T-helper 1 cell treated with Interleukin-12 subunit alpha and Interleukin-12 subunit beta and Interleukin-4 antibody, amounts not matched to agents 30 μg/mL and 1 μg/mL, for 36 hours (primary cell): Measurements from ENCODE around the gene TREX2.

Experiments used
- H3K27ac Mint-ChIP-seq: one replicate; pipeline ENCODE4 v1.8.0; 2021; ENCODE audit warnings: mild to moderate bottlenecking, mixed read lengths
- H3K27me3 Mint-ChIP-seq: one replicate; pipeline ENCODE4 v1.8.0; 2021; ENCODE audit warnings: low read depth, mixed read lengths
- H3K36me3 Mint-ChIP-seq: one replicate; pipeline ENCODE4 v1.8.0; 2021; ENCODE audit warnings: low read depth, mixed read lengths
- H3K4me1 Mint-ChIP-seq: one replicate; pipeline ENCODE4 v1.8.0; 2021; ENCODE audit warnings: low read depth, mixed read lengths
- H3K4me3 Mint-ChIP-seq: one replicate; pipeline ENCODE4 v1.8.0; 2021; ENCODE audit warnings: mild to moderate bottlenecking, moderate library complexity, mixed read lengths
- H3K9me3 Mint-ChIP-seq: one replicate; pipeline ENCODE4 v1.8.0; 2021; ENCODE audit warnings: mixed read lengths

The TREX2 gene

DNA sequence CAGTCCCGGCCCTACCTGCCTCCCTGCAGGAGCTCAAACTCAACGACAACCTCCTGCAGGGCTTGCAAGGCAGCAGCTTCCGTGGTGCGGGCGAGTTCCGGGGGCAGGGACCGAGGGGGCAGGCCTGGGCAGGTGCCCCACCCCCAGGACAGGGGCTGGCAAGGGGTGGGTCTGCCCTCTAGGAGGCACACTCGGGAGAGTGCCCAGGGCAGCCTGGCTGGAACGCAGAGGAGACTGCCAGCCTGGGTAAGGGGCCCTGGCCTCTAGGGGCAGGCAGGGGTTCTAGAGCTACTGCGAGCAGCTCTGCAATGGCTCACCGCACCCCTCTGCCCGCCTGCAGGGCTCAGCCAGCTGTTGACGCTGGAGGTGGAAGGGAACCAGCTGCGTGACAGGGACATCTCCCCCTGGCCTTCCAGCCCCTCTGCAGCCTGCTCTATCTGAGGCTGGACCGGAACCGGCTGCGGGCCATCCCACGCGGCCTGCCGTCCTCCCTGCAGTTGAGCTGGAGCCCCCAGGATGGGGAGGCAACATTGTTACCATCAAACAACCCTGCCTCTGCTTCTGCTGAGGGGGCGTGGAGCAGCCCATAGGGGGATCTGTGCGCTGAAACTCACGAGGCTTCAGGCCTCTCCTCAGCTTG lies 36.6 kb upstream of the TREX2 start:
- Mint-ChIP-seq H3K4me1 (no peaks in the 10 kb centered on the region), H3K27ac (no peak overlapping the region), H3K9me3 (no peaks in the 10 kb centered on the region), H3K36me3 (no peaks in the 10 kb centered on the region), H3K4me3 (no peak overlapping the region), H3K27me3 (no peaks in the 10 kb centered on the region)

DNA sequence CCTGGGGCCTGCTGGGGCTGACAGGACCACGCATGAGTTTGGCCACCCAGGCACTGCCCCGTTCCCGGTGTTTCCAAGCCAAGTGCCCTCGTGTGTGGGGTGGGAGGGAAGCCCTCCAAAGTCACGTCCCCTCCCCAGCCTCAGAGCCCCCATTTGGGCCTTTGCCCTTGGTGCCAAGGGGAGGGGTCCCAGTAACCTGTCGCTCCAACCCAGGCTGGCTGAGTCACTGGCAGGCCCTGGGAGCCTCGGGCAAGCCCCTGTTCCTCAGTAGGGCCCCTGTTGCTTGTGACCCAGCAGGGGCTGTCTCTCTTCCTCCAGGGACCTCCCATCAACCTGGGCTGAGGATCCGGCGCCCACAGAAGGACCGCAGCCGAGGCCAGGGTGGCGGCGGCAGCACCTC lies 35.2 kb upstream of the TREX2 start:
- Mint-ChIP-seq H3K9me3 (no peaks in the 10 kb centered on the region), H3K27me3 (peaks cover 2% of the 10 kb centered on the region), H3K36me3 (no peaks in the 10 kb centered on the region), H3K27ac (no peak overlapping the region), H3K4me3 (no peak overlapping the region), H3K4me1 (no peaks in the 10 kb centered on the region)

DNA sequence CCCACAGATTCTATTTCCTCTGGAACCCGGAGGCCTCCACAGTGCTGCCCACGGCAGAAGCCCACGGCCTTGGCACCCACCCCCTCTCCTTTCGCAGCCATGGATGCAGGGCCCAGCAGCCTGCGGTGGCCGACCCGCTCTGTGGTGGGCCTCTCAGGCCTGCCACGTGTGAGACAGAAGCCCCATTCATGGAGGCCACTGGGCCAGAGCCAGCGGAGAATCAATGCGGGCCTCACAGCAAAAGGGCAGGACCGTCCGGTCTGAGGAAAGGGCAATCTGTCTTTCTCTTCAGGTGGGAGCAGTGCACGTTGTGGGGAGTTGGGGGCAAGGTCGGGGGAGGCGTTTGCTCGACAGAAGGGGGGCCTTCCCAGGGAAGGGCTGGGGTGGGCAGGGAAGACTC lies 32.9 kb upstream of the TREX2 start:
- no peaks in the 10 kb centered on the region for H3K36me3 Mint-ChIP-seq

DNA sequence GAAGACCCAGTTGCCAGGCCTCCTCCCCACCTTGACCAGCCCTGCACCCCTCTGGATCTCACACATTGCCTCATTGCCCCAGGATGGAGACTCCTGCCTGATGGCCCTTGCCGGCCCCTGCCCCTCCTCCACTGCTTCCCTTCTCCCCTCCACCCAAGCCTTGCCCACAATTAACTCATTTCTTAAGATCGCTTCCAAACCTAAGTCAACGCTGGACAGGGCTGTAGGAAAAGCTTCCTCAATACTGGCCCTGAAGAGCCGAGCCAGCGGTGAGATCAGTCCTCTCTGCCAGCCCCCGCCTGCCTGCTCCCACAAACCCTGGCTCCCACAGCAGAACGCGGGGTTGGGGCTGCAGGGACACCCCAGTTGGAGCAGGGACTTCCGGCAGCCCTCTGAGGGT lies 32.0 kb upstream of the TREX2 start:
- H3K27me3 Mint-ChIP-seq = peaks cover 8% of the 10 kb centered on the region
- H3K4me1 Mint-ChIP-seq = no peaks in the 10 kb centered on the region
- H3K4me3 Mint-ChIP-seq = no peak overlapping the region
- H3K27ac Mint-ChIP-seq = no peak overlapping the region
- H3K9me3 Mint-ChIP-seq = no peaks in the 10 kb centered on the region
- H3K36me3 Mint-ChIP-seq = no peaks in the 10 kb centered on the region

More for the DNA sequence above, 32.9 kb upstream of the TREX2 start:
- H3K4me1 Mint-ChIP-seq = no peaks in the 10 kb centered on the region
- no peak overlapping the region for H3K4me3 Mint-ChIP-seq
- H3K9me3 Mint-ChIP-seq = no peaks in the 10 kb centered on the region
- H3K27me3 Mint-ChIP-seq = peaks cover 5% of the 10 kb centered on the region
- H3K27ac Mint-ChIP-seq = no peak overlapping the region

DNA sequence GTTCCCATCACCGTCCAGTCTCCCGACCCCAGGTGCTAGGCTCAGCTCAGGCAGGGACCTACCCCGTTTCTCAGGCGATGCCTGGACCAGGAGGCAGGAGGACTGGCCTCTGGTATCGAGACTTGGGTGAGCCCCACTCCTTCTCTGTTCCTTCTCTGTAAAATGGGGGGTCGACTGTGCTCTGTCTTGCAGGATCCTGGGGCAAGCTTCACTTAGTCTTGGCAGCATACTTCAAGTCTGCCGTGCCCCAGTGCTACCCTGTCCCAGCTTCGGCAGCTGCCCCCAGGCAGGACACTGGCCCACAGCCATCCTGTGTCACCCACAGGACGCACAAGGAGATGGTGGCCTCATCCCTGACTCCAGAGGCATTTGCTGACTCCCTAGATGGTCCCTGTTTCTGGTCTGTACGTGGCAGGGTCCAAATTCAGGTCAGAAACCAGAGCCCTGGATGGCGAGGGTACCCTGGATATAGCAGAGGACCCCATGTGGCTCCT lies 31.6 kb upstream of the TREX2 start:
- Mint-ChIP-seq H3K9me3 (no peaks in the 10 kb centered on the region), H3K36me3 (no peaks in the 10 kb centered on the region), H3K4me3 (no peak overlapping the region), H3K4me1 (no peaks in the 10 kb centered on the region), H3K27me3 (peaks cover 8% of the 10 kb centered on the region), H3K27ac (no peak overlapping the region)

DNA sequence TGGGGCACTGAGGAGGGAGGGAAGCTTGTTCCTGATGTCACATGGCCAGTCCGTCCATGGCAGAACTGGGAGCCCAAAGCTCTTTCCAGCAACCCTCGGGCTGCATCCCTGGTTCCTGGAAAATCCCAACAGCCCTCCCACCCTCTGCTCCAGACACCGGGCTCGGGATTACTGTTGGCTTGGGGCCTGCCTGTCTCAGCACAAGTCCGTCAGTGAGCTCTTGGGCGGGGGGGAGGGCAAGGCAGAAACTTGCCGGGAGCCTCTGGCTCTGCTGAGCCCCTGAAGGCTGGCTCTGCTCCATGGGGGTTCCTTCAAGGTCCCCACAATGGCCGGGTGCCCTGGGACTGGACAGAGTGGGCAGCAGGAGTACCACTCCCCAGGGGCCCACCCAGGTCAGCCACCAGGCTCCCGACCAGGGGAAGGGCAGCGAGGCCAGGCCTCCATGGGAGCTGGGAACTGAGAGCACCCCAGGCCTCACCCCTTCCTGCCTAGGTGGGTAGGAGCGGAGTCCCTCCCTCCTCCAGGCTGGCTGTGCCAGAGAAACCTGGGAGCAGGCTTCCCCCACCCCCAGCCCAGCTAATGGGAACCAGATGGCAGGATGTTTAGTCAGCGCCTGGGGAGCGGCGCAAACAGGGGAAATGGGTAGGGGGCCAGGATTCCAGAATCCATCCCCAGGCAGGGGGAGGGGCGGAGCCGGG lies 31.0 kb upstream of the TREX2 start:
- no peaks in the 10 kb centered on the region for H3K4me1 Mint-ChIP-seq
- no peaks in the 10 kb centered on the region for H3K9me3 Mint-ChIP-seq
- H3K36me3 Mint-ChIP-seq = no peaks in the 10 kb centered on the region
- peaks cover 8% of the 10 kb centered on the region for H3K27me3 Mint-ChIP-seq
- no peak overlapping the region for H3K27ac Mint-ChIP-seq
- no peak overlapping the region for H3K4me3 Mint-ChIP-seq

DNA sequence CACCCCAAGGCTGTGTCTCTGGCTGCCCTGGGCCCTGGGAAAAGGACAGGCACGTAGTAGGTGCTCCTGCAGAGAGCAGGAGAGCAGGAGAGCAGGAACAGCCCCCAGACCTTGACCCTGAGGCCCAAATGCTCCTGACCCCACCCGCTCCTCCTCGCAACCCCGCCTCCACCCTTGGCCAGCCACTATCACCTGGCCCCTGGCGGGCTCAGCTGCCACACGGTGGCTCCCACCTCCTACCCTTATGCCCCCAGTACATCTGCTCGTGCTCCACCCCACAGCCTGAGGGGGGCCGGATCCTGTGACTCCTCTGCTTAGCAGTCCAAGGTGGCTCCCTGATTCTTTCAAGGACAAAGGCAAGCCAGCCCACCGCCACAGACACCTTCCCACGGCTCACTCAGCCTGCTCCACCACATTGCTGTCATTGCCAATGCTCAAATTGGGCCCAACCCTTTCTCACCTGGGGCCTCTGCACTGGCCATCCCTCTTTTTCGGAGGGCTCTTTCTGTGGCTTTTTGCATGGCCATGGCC lies 30.0 kb upstream of the TREX2 start:
- Mint-ChIP-seq H3K27ac (no peak overlapping the region), H3K4me3 (no peak overlapping the region), H3K4me1 (peaks cover 3% of the 10 kb centered on the region), H3K36me3 (no peaks in the 10 kb centered on the region), H3K27me3 (peaks cover 8% of the 10 kb centered on the region), H3K9me3 (no peaks in the 10 kb centered on the region)

DNA sequence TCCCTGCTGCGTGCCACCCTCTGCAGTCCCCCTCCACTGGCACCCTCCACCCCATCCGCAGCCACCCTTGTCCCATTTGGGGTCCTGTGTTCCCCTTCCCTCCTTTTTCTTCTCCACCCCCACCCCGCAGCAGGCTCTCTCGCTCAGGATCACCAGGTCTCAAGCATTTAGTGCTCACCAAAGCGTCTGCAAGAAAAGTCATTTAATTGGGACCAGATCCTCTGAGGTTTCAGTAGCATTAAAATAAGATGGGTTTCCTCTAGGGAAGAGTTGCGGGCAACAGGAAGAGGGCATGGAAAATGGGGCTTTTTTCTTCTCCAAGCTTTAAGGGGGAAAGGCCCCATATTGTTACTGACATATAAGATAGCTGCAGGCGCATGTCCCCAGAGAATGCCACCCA lies 29.4 kb upstream of the TREX2 start:
- no peak overlapping the region for H3K27ac Mint-ChIP-seq
- peaks cover 3% of the 10 kb centered on the region for H3K4me1 Mint-ChIP-seq
- no peak overlapping the region for H3K4me3 Mint-ChIP-seq
- no peaks in the 10 kb centered on the region for H3K36me3 Mint-ChIP-seq
- no peaks in the 10 kb centered on the region for H3K9me3 Mint-ChIP-seq
- peaks cover 8% of the 10 kb centered on the region for H3K27me3 Mint-ChIP-seq

DNA sequence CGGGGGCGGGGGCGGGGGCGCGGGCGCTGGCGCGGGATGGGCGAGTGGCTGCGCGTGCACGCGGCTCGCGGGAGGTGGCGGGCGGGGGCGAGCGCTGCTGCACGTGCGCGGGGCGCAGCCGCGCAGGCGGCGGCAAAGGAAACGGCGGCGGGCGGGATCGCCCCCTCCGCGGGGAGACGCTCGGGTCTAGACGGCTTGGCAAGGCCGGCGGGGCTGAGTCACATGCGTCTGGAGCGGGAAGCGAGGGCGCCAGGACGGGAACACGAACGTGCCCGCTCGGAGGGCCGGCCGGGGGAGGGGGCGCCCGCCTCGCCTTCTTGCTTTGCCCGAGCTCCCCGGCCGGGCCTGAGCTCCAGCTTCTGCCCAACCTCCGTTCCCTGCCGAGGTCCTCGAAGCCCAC lies 28.9 kb upstream of the TREX2 start:
- peaks cover 3% of the 10 kb centered on the region for H3K4me1 Mint-ChIP-seq
- peaks cover 8% of the 10 kb centered on the region for H3K27me3 Mint-ChIP-seq
- H3K36me3 Mint-ChIP-seq = no peaks in the 10 kb centered on the region
- no peak overlapping the region for H3K27ac Mint-ChIP-seq
- no peaks in the 10 kb centered on the region for H3K9me3 Mint-ChIP-seq
- H3K4me3 Mint-ChIP-seq = no peak overlapping the region

DNA sequence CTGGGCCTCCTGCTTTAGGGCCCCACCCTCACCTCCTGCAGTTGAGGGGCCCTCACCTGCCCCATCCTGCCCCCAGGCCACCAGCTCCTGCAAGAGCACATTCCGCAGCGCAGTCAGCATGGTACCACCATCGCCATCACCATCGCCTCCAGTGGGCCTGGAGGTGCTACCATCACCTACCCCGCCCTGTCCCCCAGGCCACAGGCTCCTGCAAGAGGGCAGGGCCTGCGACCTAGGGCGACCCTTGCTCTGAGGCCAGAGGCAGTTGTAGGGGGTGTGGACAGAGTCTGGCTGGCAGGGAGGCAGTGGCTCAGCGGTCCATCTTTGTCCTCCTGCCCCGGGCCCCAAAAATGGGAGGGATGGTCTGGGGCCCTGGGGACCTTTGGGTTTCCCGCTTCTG lies 28.4 kb upstream of the TREX2 start:
- H3K9me3 Mint-ChIP-seq = no peaks in the 10 kb centered on the region
- H3K27ac Mint-ChIP-seq = no peak overlapping the region
- H3K27me3 Mint-ChIP-seq = peaks cover 8% of the 10 kb centered on the region
- H3K4me3 Mint-ChIP-seq = no peak overlapping the region
- peaks cover 5% of the 10 kb centered on the region for H3K4me1 Mint-ChIP-seq
- H3K36me3 Mint-ChIP-seq = no peaks in the 10 kb centered on the region

DNA sequence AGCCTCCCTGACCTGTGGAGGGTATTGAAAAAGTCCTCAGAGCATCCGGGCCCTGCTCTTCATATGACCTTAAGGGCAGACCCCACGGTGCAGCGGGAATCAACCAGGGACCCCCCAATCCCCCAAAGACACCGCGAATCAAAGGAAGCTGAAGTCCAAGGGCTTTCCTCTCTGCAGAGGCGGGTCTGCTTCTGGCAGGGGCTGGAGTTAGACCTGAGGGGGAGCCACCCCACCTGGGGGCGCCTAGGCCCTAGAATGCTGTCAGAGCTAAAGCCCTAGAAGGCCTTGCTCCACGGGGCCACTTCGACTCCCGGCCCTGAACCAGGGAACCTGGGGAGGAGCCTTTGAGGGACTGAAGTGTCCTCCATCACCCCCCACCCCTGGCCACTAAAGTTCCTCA lies 27.3 kb upstream of the TREX2 start:
- peaks cover 5% of the 10 kb centered on the region for H3K4me1 Mint-ChIP-seq
- no peak overlapping the region for H3K4me3 Mint-ChIP-seq
- no peaks in the 10 kb centered on the region for H3K36me3 Mint-ChIP-seq
- peaks cover 8% of the 10 kb centered on the region for H3K27me3 Mint-ChIP-seq
- H3K9me3 Mint-ChIP-seq = no peaks in the 10 kb centered on the region
- no peak overlapping the region for H3K27ac Mint-ChIP-seq

DNA sequence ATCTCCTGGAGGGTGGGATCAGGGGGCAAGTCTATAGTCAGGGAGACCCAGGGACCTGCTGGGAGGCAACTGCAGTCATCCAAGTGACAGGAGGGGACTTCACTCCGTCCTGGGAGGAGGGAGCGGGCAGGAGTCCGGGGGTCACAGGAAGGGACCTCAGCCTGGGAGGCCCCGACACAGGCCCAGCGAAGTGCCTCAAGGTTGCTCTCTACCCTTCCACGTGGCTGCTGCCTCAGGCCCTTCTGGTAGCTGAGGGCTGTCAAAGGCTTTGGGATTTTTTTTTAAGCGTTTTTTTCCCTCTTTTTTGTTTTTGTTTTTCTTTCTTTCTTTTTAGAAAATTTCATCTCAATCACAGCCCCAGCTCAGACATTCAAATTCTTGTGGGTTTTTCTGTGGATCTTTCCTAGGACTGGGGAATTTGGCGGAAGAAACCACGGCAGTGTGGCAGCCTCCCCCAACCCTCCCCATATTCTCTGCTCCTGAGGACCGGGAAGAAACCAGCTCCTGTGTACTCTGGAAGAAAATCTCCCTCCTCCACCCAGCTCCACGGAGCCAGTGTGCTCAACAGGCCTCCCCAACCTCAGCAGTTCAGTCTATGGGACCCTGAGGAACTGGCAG lies 25.9 kb upstream of the TREX2 start:
- Mint-ChIP-seq H3K9me3 (no peaks in the 10 kb centered on the region), H3K4me1 (peaks cover 5% of the 10 kb centered on the region), H3K27ac (no peak overlapping the region), H3K4me3 (no peak overlapping the region), H3K36me3 (no peaks in the 10 kb centered on the region), H3K27me3 (peaks cover 8% of the 10 kb centered on the region)

DNA sequence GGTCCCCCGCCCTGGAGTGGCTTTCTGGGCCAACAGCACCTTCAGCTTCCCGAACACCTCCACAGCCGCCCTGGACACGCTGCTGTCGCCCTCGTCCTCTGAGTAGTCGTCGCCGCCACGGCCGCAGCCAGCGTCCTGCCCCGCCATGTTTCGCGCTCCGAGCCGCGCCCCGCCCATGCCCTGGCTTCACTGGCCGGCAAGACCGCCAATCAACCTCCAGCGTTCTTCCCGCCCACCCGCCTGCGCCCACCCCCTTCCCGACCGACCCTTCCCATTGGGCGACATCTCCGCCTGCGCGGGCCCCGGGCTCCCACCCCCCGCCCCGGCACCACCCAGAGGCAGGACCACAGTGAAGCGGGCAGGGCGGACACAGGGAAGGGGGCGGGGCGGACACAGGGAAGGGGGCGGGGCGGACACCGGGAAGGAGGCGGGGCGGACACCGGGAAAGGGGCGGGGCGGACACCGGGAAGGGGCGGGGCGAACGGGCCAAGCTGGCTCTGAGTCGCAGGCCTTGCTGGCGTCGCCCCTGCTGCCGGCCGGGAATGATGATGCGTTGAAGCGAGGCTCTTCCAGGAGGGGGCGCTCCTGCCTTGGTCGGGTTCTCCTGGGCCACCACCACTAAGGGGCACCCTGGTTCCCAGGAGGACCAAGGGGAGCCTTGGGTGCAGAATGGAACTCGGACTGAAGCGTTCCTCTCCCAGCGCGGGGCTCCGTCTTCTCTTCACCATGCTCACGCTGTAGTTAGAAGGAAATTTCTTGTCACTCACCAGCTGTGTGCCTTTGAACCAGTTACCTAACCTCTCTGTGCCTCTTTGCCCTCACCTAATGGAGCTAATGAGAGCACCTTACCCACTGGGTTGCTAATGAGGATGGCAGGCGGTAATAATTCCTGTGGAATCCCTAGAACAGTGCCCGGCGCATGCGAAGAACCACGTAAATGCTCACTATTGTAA lies 24.8 kb upstream of the TREX2 start, which contains the start of gene HAUS7:
HAUS7 (minus strand) TSS at position 166 of the 953 bp plus-strand sequence; CDS start at position 147, 19 bp downstream.
- peaks cover 5% of the 10 kb centered on the region for H3K4me1 Mint-ChIP-seq
- no peaks in the 10 kb centered on the region for H3K36me3 Mint-ChIP-seq
- H3K27ac Mint-ChIP-seq = peak within 1 kb of the TSS; percentile 73
- no peaks in the 10 kb centered on the region for H3K9me3 Mint-ChIP-seq
- H3K4me3 Mint-ChIP-seq = peak within 1 kb of the TSS; percentile 82
- peaks cover 3% of the 10 kb centered on the region for H3K27me3 Mint-ChIP-seq

DNA sequence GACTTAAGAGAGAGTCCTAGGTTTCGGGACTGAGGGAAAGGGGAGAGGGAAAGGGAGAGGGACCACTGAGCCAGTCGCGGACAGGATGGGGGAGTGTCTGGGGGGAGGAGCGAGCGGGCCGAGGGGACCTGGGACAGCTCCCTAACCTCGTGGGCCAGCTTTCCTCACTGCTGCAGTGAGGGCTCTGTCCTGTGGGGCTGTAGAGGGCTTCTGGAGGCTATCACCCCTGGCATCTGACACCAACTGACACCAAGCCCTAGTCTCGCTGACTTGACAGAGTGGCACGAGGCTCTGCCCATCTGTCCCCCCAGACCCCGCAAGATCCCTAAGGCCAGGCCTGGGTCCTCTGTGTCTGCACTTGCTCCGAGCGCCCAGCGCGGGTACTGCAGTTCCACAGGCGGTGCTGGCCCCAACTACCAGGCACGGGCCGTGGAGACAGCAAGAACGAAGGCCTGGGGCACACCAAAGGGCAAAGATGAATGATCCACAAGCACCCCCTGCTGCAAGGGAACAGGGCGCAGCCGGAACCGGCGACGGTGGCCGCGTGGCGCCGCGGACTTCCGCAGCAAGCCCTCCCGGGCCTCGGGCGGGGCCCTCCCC lies 24.1 kb upstream of the TREX2 start:
- Mint-ChIP-seq H3K4me1 (peaks cover 5% of the 10 kb centered on the region), H3K9me3 (no peaks in the 10 kb centered on the region), H3K4me3 (peak overlapping the region; percentile 82), H3K36me3 (no peaks in the 10 kb centered on the region), H3K27ac (peak overlapping the region; percentile 73), H3K27me3 (peaks cover 3% of the 10 kb centered on the region)
